Measurements from ENCODE around the gene PLPPR3.

The PLPPR3 gene

GRCh38 chr19:792306-792885 is 29.4 kb downstream of the PLPPR3 start:
- no peak for DNase-seq

- no peak for DNase-seq
Observed at GRCh38 chr19:791567-792305, 30.0 kb downstream of the PLPPR3 start.

- DNase-seq = no peak
Observed at GRCh38 chr19:791007-791566, 30.7 kb downstream of the PLPPR3 start.

GRCh38 chr19:789701-790060 is 32.1 kb downstream of the PLPPR3 start:
- no peak for DNase-seq

GRCh38 chr19:788983-789700 is 32.6 kb downstream of the PLPPR3 start:
- DNase-seq = no peak

- no peak for DNase-seq
Observed at GRCh38 chr19:788686-788982, 33.1 kb downstream of the PLPPR3 start.

GRCh38 chr19:787536-787935 is 34.2 kb downstream of the PLPPR3 start:
- DNase-seq = no peak

GRCh38 chr19:784541-784940 is 37.2 kb downstream of the PLPPR3 start:
- no peak for DNase-seq

- no peak for DNase-seq
Observed at GRCh38 chr19:782878-783668, 38.7 kb downstream of the PLPPR3 start.

GRCh38 chr19:782185-782877 is 39.4 kb downstream of the PLPPR3 start:
- DNase-seq = no peak

GRCh38 chr19:781800-782184 is 40.0 kb downstream of the PLPPR3 start:
- DNase-seq = no peak

GRCh38 chr19:780935-781334 is 40.8 kb downstream of the PLPPR3 start:
- DNase-seq = no peak

GRCh38 chr19:778910-779653 is 42.7 kb downstream of the PLPPR3 start:
- no peak for DNase-seq

- no peak for DNase-seq
Observed at GRCh38 chr19:776549-776948, 45.2 kb downstream of the PLPPR3 start.

GRCh38 chr19:772730-773436 is 48.9 kb downstream of the PLPPR3 start:
- DNase-seq = no peak

GRCh38 chr19:772063-772462 is 49.7 kb downstream of the PLPPR3 start:
- no peak for DNase-seq

GRCh38 chr19:771332-771785 is 50.4 kb downstream of the PLPPR3 start:
- no peak for DNase-seq

- DNase-seq = no peak
Observed at GRCh38 chr19:769616-770015, 52.1 kb downstream of the PLPPR3 start.

- no peak for DNase-seq
Observed at GRCh38 chr19:768424-768823, 53.3 kb downstream of the PLPPR3 start.

GRCh38 chr19:765179-765738 is 56.5 kb downstream of the PLPPR3 start:
- no peak for DNase-seq

- DNase-seq = no peak
Observed at GRCh38 chr19:764301-764700, 57.5 kb downstream of the PLPPR3 start.
